Endothelial cell (in vitro differentiated cells): ENCODE measurements around the gene PVALEF. TPM values are rescaled to one million over a fixed set of nuclear protein-coding genes. Genes with fewer than 3 reads are reported as not detected.

Experiments used
- DNase-seq: peaks from one replicate; pipeline ENCODE4 v3.0.0; 2021; ENCODE audit warnings: low spot score
- H3K27ac Mint-ChIP-seq: one replicate; pipeline ENCODE4 v1.8.0; 2021; ENCODE audit warnings: mixed read lengths, inconsistent platforms; ENCODE audit not compliant: unreplicated experiment
- H3K27me3 Mint-ChIP-seq: one replicate; pipeline ENCODE4 v1.8.0; 2021; ENCODE audit warnings: mild to moderate bottlenecking, moderate library complexity, mixed read lengths, inconsistent platforms; ENCODE audit not compliant: unreplicated experiment
- H3K36me3 Mint-ChIP-seq: one replicate; pipeline ENCODE4 v1.8.0; 2021; ENCODE audit warnings: mild to moderate bottlenecking, low read depth, mixed read lengths, inconsistent platforms; ENCODE audit not compliant: unreplicated experiment
- H3K4me1 Mint-ChIP-seq: one replicate; pipeline ENCODE4 v1.8.0; 2021; ENCODE audit warnings: mild to moderate bottlenecking, mixed read lengths, inconsistent platforms; ENCODE audit not compliant: unreplicated experiment
- H3K4me3 Mint-ChIP-seq: one replicate; pipeline ENCODE4 v1.8.0; 2021; ENCODE audit warnings: mild to moderate bottlenecking, mixed read lengths, inconsistent platforms; ENCODE audit not compliant: unreplicated experiment
- H3K9me3 Mint-ChIP-seq: one replicate; pipeline ENCODE4 v1.8.0; 2021; ENCODE audit warnings: mixed read lengths, inconsistent platforms; ENCODE audit not compliant: unreplicated experiment
- CTCF ChIP-seq: fragments of 200-600 bp; sonication (generic); IDR thresholded peaks from one replicate; pipeline ENCODE4 v1.5.0; 2021; ENCODE audit warnings: antibody characterized with exemption; ENCODE audit not compliant: unreplicated experiment
- total RNA-seq: library from RNA; stranded (reverse); fragmentation: NEBNext Ultra II Directional; extraction: Animal tissue kit (Norgen Biotek cat#: 25700); gene quantifications from one replicate; pipeline ENCODE4 v1.2.1, GENCODE V29; 2021; ENCODE audit not compliant: unreplicated experiment

Gene PVALEF
- total RNA-seq, 1 donor from 2014 or later, result not detected

GRCh38 chr17:81186203-81186602 is 20.9 kb downstream of the PVALEF start:
- no peaks in the 10 kb centered on the region for H3K27me3 Mint-ChIP-seq
- H3K9me3 Mint-ChIP-seq, result no peaks in the 10 kb centered on the region
- H3K27ac Mint-ChIP-seq, result no peak overlapping the region
- H3K4me3 Mint-ChIP-seq, result no peak overlapping the region
- DNase-seq, result no peak
- peaks cover 2% of the 10 kb centered on the region for H3K4me1 Mint-ChIP-seq
- H3K36me3 Mint-ChIP-seq, result peaks cover 3% of the 10 kb centered on the region
- TF ChIP-seq CTCF, result no peak

GRCh38 chr17:81187120-81187519 is 21.8 kb downstream of the PVALEF start:
- TF ChIP-seq CTCF, result no peak
- Mint-ChIP-seq H3K4me1 (peaks cover 2% of the 10 kb centered on the region), H3K9me3 (no peaks in the 10 kb centered on the region), H3K36me3 (peaks cover 3% of the 10 kb centered on the region), H3K27me3 (no peaks in the 10 kb centered on the region), H3K27ac (no peak overlapping the region), H3K4me3 (no peak overlapping the region)
- DNase-seq, result no peak

GRCh38 chr17:81187586-81188490 is 22.5 kb downstream of the PVALEF start:
- Mint-ChIP-seq H3K9me3 (no peaks in the 10 kb centered on the region), H3K4me1 (peaks cover 2% of the 10 kb centered on the region), H3K36me3 (peaks cover 3% of the 10 kb centered on the region), H3K27ac (no peak overlapping the region), H3K4me3 (no peak overlapping the region), H3K27me3 (no peaks in the 10 kb centered on the region)
- no peak for DNase-seq
- no peak for TF ChIP-seq CTCF

- Mint-ChIP-seq H3K36me3 (peaks cover 3% of the 10 kb centered on the region), H3K27me3 (no peaks in the 10 kb centered on the region), H3K4me3 (no peak overlapping the region), H3K27ac (no peak overlapping the region), H3K4me1 (peaks cover 2% of the 10 kb centered on the region), H3K9me3 (no peaks in the 10 kb centered on the region)
- TF ChIP-seq CTCF, result no peak
- DNase-seq, result no peak
Observed at GRCh38 chr17:81188491-81188840, 23.2 kb downstream of the PVALEF start.

GRCh38 chr17:81189016-81189415 is 23.7 kb downstream of the PVALEF start:
- no peak overlapping the region for H3K27ac Mint-ChIP-seq
- no peak overlapping the region for H3K4me3 Mint-ChIP-seq
- H3K27me3 Mint-ChIP-seq, result no peaks in the 10 kb centered on the region
- peaks cover 3% of the 10 kb centered on the region for H3K36me3 Mint-ChIP-seq
- peaks cover 2% of the 10 kb centered on the region for H3K4me1 Mint-ChIP-seq
- no peaks in the 10 kb centered on the region for H3K9me3 Mint-ChIP-seq
- no peak for TF ChIP-seq CTCF
- DNase-seq, result no peak
